GM19438 (cell line): ENCODE results near the gene RTN4.

Experiments
- ATAC-seq: cut with Tn5 transposase; IDR thresholded peaks from one replicate; pipeline ENCODE4 v1.9.1; 2021; ENCODE audit warnings: low read depth; ENCODE audit not compliant: unreplicated experiment

Gene RTN4

GRCh38 chr2:54931473-54931872, 118.8 kb downstream of the RTN4 start:
- ATAC-seq: no peak

- no peak for ATAC-seq
Measured at GRCh38 chr2:54928719-54929118, 121.5 kb downstream of the RTN4 start.

- ATAC-seq: no peak
Measured at GRCh38 chr2:54927751-54928615, 122.3 kb downstream of the RTN4 start.

- ATAC-seq: no peak
Measured at GRCh38 chr2:54927085-54927750, 123.0 kb downstream of the RTN4 start.

GRCh38 chr2:54925022-54925421, 125.2 kb downstream of the RTN4 start:
- no peak for ATAC-seq

- no peak for ATAC-seq
Measured at GRCh38 chr2:54924121-54924520, 126.1 kb downstream of the RTN4 start.
